ENCODE data around the gene ISX. TPM values are rescaled to one million over a fixed set of nuclear protein-coding genes. Genes with fewer than 3 reads are reported as not detected.

ISX gene
- polyA plus RNA-seq, 2 donors, result not detected

DNA sequence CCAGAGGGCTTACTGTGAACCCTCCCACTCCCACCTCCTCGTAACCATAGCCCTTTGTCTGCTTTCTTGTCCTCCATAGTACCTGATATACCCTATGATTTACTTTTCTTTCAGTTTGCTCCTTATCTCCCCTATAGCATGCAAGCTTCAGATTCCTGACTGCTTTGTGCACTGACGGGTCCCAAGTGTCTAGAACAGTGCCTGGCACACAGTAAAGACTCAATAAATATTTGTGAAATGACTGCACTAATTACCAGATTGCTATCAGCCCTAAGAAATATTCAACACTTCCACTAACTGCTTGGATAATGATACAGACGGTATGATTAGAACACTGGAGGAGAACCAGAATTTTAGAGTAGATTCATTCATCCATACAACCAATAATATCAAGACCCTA lies 33.0 kb downstream of the ISX start:
- H3K4me3 ChIP-seq (ENCODE audit: low read depth in 1 of 2, low read length in 2 of 2), result no peak overlapping the region
- H3K27ac ChIP-seq (ENCODE audit: low read depth in 2 of 2, low read length in 1 of 2), result no peak overlapping the region
- no peaks in the 10 kb centered on the region for H3K4me1 ChIP-seq (ENCODE audit: control insufficient read depth in 2 of 2, insufficient read depth in 2 of 2, low read length in 1 of 2)
- WGBS, 2 donors, result 43% methylated on average over 3 of the region's 3 CpGs
- no peaks in the 10 kb centered on the region for H3K36me3 ChIP-seq (ENCODE audit: control insufficient read depth in 2 of 2, insufficient read depth in 2 of 2, low read length in 1 of 2)
- no peaks in the 10 kb centered on the region for H3K27me3 ChIP-seq (ENCODE audit: control insufficient read depth in 1 of 2, insufficient read depth in 2 of 2, low read length in 2 of 2)
- H3K9me3 ChIP-seq (ENCODE audit: control insufficient read depth in 2 of 2, insufficient read depth in 1 of 2, low read depth in 1 of 2, low read length in 1 of 2), result no peaks in the 10 kb centered on the region

DNA sequence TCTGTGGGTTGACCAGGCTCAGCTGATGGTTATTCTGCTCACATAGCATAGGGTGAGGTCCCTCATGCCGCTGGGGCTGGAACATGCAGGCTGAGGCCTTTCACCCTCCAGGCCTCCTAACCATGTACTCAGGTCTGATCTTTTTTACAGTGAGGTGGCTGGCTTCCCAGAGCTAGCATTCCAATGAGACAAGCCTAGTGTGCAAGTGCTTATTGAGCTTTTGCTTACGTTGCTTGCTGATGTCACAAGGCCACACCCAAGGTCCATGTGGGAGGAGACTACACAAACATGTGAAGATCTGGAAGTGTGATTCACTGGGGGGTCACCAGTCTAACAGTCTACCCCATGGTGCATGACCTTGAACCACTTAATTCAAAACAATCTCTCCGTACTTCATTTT lies 33.9 kb downstream of the ISX start:
- Histone ChIP-seq H3K4me3 (ENCODE audit: low read depth in 1 of 2, low read length in 2 of 2) (no peak overlapping the region), H3K9me3 (ENCODE audit: control insufficient read depth in 2 of 2, insufficient read depth in 1 of 2, low read depth in 1 of 2, low read length in 1 of 2) (no peaks in the 10 kb centered on the region), H3K36me3 (ENCODE audit: control insufficient read depth in 2 of 2, insufficient read depth in 2 of 2, low read length in 1 of 2) (no peaks in the 10 kb centered on the region), H3K27me3 (ENCODE audit: control insufficient read depth in 1 of 2, insufficient read depth in 2 of 2, low read length in 2 of 2) (no peaks in the 10 kb centered on the region), H3K4me1 (ENCODE audit: control insufficient read depth in 2 of 2, insufficient read depth in 2 of 2, low read length in 1 of 2) (no peaks in the 10 kb centered on the region), H3K27ac (ENCODE audit: low read depth in 2 of 2, low read length in 1 of 2) (no peak overlapping the region)
- WGBS, 2 donors, result 76 to 77% methylated on average over 3 of the region's 3 CpGs

DNA sequence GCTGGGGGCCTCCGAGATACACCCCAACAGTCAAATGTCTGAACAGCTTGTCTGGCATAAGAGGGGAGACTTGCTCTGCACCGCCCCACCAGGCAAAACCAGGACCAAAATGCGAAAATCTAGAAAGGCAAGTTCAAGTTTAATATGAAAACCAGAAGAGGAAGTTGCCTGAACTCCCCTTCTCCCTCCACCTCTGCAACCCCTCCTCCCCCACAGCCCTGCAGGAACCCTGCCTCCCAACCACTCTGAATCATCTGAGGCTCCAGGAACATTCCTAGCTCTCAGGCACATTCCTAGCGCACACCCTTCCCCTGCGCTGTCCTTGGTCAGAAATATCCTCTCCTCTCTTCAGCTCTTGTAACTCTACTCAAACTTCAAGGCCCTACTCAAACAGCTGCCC lies 36.7 kb downstream of the ISX start:
- Histone ChIP-seq H3K4me3 (ENCODE audit: low read depth in 1 of 2, low read length in 2 of 2) (no peak overlapping the region), H3K27me3 (ENCODE audit: control insufficient read depth in 1 of 2, insufficient read depth in 2 of 2, low read length in 2 of 2) (no peaks in the 10 kb centered on the region), H3K27ac (ENCODE audit: low read depth in 2 of 2, low read length in 1 of 2) (no peak overlapping the region), H3K36me3 (ENCODE audit: control insufficient read depth in 2 of 2, insufficient read depth in 2 of 2, low read length in 1 of 2) (no peaks in the 10 kb centered on the region), H3K9me3 (ENCODE audit: control insufficient read depth in 2 of 2, insufficient read depth in 1 of 2, low read depth in 1 of 2, low read length in 1 of 2) (no peaks in the 10 kb centered on the region), H3K4me1 (ENCODE audit: control insufficient read depth in 2 of 2, insufficient read depth in 2 of 2, low read length in 1 of 2) (no peaks in the 10 kb centered on the region)
- WGBS, 2 donors, result 65 to 71% methylated on average over 5 of the region's 5 CpGs

DNA sequence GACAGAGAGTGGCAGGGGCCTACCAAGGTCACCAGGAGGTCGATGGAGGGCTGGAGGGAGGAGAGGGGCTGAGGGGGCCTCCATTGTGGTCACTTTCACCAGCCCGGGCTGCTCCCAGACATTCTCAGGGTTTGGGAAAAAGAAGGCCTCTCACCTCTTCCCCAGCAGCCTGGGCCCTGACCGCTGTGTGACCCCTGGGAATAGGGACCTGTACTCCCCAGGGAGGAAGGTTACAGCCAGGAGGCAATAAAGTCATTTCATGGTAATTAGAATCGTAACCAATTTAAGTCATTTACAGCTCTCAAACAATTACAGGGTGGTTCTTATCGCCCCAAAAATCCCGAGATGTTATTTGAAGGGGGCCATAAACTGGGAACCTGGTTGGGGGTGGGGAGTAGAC lies 37.8 kb downstream of the ISX start:
- Histone ChIP-seq H3K27me3 (ENCODE audit: control insufficient read depth in 1 of 2, insufficient read depth in 2 of 2, low read length in 2 of 2) (no peaks in the 10 kb centered on the region), H3K4me3 (ENCODE audit: low read depth in 1 of 2, low read length in 2 of 2) (no peak overlapping the region), H3K9me3 (ENCODE audit: control insufficient read depth in 2 of 2, insufficient read depth in 1 of 2, low read depth in 1 of 2, low read length in 1 of 2) (peaks cover 0 to 3% of the 10 kb centered on the region in 2 donors), H3K27ac (ENCODE audit: low read depth in 2 of 2, low read length in 1 of 2) (no peak overlapping the region), H3K4me1 (ENCODE audit: control insufficient read depth in 2 of 2, insufficient read depth in 2 of 2, low read length in 1 of 2) (no peaks in the 10 kb centered on the region), H3K36me3 (ENCODE audit: control insufficient read depth in 2 of 2, insufficient read depth in 2 of 2, low read length in 1 of 2) (no peaks in the 10 kb centered on the region)
- 57 to 58% methylated on average over 6 of the region's 6 CpGs for WGBS, 2 donors

DNA sequence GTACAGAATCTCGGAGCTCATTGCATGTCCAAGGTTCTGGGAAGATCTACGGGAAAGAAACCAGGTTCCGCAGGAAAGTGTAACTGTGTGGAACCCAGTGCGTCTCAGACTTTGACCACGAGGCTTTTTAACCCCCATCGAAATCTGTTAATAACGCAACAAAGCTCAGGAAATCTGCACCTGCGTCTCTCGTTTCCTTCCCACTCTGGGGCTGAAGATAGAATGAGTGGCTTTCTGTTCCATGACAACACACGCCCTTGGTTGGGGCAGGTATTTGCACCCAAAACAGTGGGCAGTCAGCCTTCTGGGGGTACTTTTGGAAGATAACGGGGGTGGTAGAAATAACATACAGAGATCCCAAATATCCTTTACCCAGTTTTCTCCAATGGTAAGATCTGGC lies 38.5 kb downstream of the ISX start:
- H3K36me3 ChIP-seq (ENCODE audit: control insufficient read depth in 2 of 2, insufficient read depth in 2 of 2, low read length in 1 of 2), result no peaks in the 10 kb centered on the region
- H3K27me3 ChIP-seq (ENCODE audit: control insufficient read depth in 1 of 2, insufficient read depth in 2 of 2, low read length in 2 of 2), result no peaks in the 10 kb centered on the region
- no peaks in the 10 kb centered on the region for H3K4me1 ChIP-seq (ENCODE audit: control insufficient read depth in 2 of 2, insufficient read depth in 2 of 2, low read length in 1 of 2)
- H3K9me3 ChIP-seq (ENCODE audit: control insufficient read depth in 2 of 2, insufficient read depth in 1 of 2, low read depth in 1 of 2, low read length in 1 of 2), result peaks cover 0 to 3% of the 10 kb centered on the region in 2 donors
- 60 to 76% methylated on average over 11 of the region's 11 CpGs for WGBS, 2 donors
- no peak overlapping the region for H3K4me3 ChIP-seq (ENCODE audit: low read depth in 1 of 2, low read length in 2 of 2)
- H3K27ac ChIP-seq (ENCODE audit: low read depth in 2 of 2, low read length in 1 of 2), result no peak overlapping the region

DNA sequence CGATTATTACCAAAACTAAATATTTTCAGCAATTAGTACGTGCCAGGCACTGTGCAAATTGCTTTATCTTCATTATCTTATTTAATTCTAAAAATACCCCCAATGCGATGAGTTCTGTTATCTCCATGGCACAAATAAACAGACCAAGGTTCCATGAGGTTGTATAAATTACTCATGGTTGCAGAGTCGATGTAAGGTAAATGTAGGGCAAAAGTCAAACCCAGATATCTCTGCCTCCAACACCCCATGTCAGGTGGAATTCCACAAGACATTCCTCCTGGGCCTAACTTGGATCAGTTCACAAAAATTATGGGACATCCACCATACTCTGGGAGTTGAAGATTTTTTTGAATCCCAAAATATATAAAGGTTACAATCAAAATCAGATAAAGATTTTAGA lies 43.7 kb downstream of the ISX start:
- Histone ChIP-seq H3K4me3 (ENCODE audit: low read depth in 1 of 2, low read length in 2 of 2) (no peak overlapping the region), H3K36me3 (ENCODE audit: control insufficient read depth in 2 of 2, insufficient read depth in 2 of 2, low read length in 1 of 2) (no peaks in the 10 kb centered on the region), H3K4me1 (ENCODE audit: control insufficient read depth in 2 of 2, insufficient read depth in 2 of 2, low read length in 1 of 2) (no peaks in the 10 kb centered on the region), H3K9me3 (ENCODE audit: control insufficient read depth in 2 of 2, insufficient read depth in 1 of 2, low read depth in 1 of 2, low read length in 1 of 2) (peaks cover 0 to 3% of the 10 kb centered on the region in 2 donors), H3K27ac (ENCODE audit: low read depth in 2 of 2, low read length in 1 of 2) (no peak overlapping the region), H3K27me3 (ENCODE audit: control insufficient read depth in 1 of 2, insufficient read depth in 2 of 2, low read length in 2 of 2) (no peaks in the 10 kb centered on the region)
- 48 to 63% methylated on average over 4 of the region's 4 CpGs for WGBS, 2 donors

DNA sequence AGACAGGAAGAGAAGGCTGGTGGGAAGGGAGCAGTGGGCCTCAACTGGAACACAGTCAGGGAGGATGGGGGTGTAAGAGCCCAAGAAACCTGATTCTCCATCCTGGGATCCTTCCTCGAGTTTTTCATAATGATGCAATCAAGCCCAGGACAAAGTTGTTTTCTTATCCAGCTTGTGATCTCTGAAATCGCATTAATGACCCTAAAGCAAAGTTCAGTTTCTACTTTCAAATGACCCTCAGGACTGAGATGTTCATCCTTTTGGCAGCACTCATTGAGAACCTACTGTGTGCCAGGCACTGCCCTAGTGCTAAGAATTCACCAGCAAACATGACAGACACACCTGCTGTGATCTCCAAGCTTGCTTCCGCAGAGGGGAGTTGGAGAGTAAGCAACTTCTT lies 45.3 kb downstream of the ISX start:
- WGBS, 2 donors, result 64 to 73% methylated on average over 3 of the region's 3 CpGs
- Histone ChIP-seq H3K9me3 (ENCODE audit: control insufficient read depth in 2 of 2, insufficient read depth in 1 of 2, low read depth in 1 of 2, low read length in 1 of 2) (peaks cover 0 to 3% of the 10 kb centered on the region in 2 donors), H3K27me3 (ENCODE audit: control insufficient read depth in 1 of 2, insufficient read depth in 2 of 2, low read length in 2 of 2) (no peaks in the 10 kb centered on the region), H3K27ac (ENCODE audit: low read depth in 2 of 2, low read length in 1 of 2) (no peak overlapping the region), H3K4me1 (ENCODE audit: control insufficient read depth in 2 of 2, insufficient read depth in 2 of 2, low read length in 1 of 2) (no peaks in the 10 kb centered on the region), H3K4me3 (ENCODE audit: low read depth in 1 of 2, low read length in 2 of 2) (no peak overlapping the region), H3K36me3 (ENCODE audit: control insufficient read depth in 2 of 2, insufficient read depth in 2 of 2, low read length in 1 of 2) (no peaks in the 10 kb centered on the region)

DNA sequence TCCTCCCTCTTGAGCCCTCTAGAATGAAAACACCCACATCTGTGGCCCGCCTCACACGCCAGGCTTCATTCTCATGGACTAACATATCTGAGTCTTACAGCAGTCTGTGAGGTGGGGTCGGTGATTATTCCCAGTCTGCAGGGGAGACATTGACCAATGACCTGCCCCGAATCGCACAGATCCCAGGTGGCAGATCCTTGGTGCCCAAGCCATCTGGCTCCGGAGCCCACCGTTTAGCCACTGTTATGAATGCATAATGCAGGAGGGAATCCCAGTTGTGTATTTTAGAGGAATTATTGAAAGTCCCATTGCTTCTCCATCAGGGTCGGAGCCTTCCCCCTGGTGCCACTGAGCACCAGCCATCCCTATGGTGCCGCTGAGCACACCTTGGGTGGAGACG lies 47.4 kb downstream of the ISX start:
- H3K4me1 ChIP-seq (ENCODE audit: control insufficient read depth in 2 of 2, insufficient read depth in 2 of 2, low read length in 1 of 2), result no peaks in the 10 kb centered on the region
- H3K27me3 ChIP-seq (ENCODE audit: control insufficient read depth in 1 of 2, insufficient read depth in 2 of 2, low read length in 2 of 2), result no peaks in the 10 kb centered on the region
- H3K9me3 ChIP-seq (ENCODE audit: control insufficient read depth in 2 of 2, insufficient read depth in 1 of 2, low read depth in 1 of 2, low read length in 1 of 2), result peaks cover 0 to under 1% of the 10 kb centered on the region in 2 donors
- H3K27ac ChIP-seq (ENCODE audit: low read depth in 2 of 2, low read length in 1 of 2), result no peak overlapping the region
- no peak overlapping the region for H3K4me3 ChIP-seq (ENCODE audit: low read depth in 1 of 2, low read length in 2 of 2)
- WGBS, 2 donors, result 85 to 87% methylated on average over 10 of the region's 10 CpGs
- H3K36me3 ChIP-seq (ENCODE audit: control insufficient read depth in 2 of 2, insufficient read depth in 2 of 2, low read length in 1 of 2), result no peaks in the 10 kb centered on the region

DNA sequence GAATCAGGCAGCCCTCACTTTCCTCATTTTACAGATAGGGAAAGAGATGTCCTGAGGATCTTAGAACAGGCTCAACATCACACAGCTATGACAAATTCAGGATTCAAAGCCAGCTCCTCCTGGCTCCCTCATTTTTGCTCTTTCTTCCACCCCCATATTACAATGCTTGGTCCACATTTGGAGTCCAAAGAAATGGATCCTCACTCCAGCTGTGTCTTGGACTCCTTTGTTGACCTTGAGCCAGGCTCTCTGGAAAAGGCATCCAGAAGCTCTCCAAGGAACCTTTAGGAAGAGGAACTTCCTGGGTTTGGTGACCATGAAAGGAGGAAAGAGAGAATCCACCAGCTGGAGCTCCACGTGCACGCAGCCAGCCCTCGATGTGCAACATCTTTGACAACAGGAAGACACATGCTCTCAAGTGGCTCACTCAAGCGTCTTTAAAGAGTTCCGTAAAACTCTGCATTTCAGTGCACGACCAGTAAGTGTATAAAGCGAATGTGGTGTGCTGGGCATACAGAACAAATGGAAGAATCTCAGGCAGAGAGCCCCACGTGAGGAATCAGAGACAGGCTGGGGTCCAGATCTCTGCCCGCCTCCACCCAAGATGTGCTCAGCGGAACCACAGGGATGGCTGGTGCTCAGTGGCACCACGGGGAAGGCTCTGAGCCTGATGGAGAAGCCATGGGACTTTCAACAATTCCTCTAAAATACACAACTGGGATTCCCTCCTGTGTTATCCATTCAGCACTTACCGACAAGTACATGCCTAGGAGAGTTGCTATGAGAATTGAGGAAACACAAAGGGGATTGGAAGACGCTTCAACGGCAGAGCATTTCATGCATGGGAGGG lies 48.4 kb downstream of the ISX start:
- H3K4me3 ChIP-seq (ENCODE audit: low read depth in 1 of 2, low read length in 2 of 2), result no peak overlapping the region
- WGBS, 2 donors, result 75 to 82% methylated on average over 14 of the region's 14 CpGs
- H3K9me3 ChIP-seq (ENCODE audit: control insufficient read depth in 2 of 2, insufficient read depth in 1 of 2, low read depth in 1 of 2, low read length in 1 of 2), result no peaks in the 10 kb centered on the region
- H3K36me3 ChIP-seq (ENCODE audit: control insufficient read depth in 2 of 2, insufficient read depth in 2 of 2, low read length in 1 of 2), result no peaks in the 10 kb centered on the region
- no peaks in the 10 kb centered on the region for H3K27me3 ChIP-seq (ENCODE audit: control insufficient read depth in 1 of 2, insufficient read depth in 2 of 2, low read length in 2 of 2)
- H3K27ac ChIP-seq (ENCODE audit: low read depth in 2 of 2, low read length in 1 of 2), result no peak overlapping the region
- H3K4me1 ChIP-seq (ENCODE audit: control insufficient read depth in 2 of 2, insufficient read depth in 2 of 2, low read length in 1 of 2), result no peaks in the 10 kb centered on the region

DNA sequence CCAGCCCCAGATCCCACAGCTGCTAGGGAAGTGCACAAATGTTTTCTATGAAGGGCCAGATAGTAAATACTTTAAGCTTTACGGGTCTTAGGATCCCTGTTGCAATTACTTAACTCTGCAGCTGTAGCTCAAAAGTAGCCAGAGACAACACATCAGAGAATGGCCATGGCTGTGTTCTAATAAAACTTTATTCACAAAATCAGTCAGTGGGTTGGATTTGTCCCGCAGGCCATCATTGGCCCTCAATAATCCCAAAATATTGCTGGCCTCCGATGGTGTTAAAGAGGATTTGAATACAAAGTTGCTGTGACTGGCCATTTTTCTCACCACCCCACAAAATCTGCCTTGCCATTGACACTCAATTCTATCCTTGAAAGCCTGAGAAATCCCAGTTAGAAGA lies 49.6 kb downstream of the ISX start:
- no peaks in the 10 kb centered on the region for H3K4me1 ChIP-seq (ENCODE audit: control insufficient read depth in 2 of 2, insufficient read depth in 2 of 2, low read length in 1 of 2)
- no peaks in the 10 kb centered on the region for H3K9me3 ChIP-seq (ENCODE audit: control insufficient read depth in 2 of 2, insufficient read depth in 1 of 2, low read depth in 1 of 2, low read length in 1 of 2)
- H3K4me3 ChIP-seq (ENCODE audit: low read depth in 1 of 2, low read length in 2 of 2), result no peak overlapping the region
- 86 to 91% methylated on average over 3 of the region's 3 CpGs for whole genome bisulfite sequencing, 2 donors
- no peaks in the 10 kb centered on the region for H3K36me3 ChIP-seq (ENCODE audit: control insufficient read depth in 2 of 2, insufficient read depth in 2 of 2, low read length in 1 of 2)
- H3K27ac ChIP-seq (ENCODE audit: low read depth in 2 of 2, low read length in 1 of 2), result no peak overlapping the region
- no peaks in the 10 kb centered on the region for H3K27me3 ChIP-seq (ENCODE audit: control insufficient read depth in 1 of 2, insufficient read depth in 2 of 2, low read length in 2 of 2)

Data from esophagus (tissue), 2 donors.